Measurements from ENCODE around the gene PPIB. TPM values are rescaled to one million over a fixed set of nuclear protein-coding genes. Genes with fewer than 3 reads are reported as not detected.

PPIB gene
- total RNA-seq, 1 experiment from 2014 or later, result 453 TPM

GRCh38 chr15:64210371-64210770, 47.5 kb upstream of the PPIB start:
- H2AFZ ChIP-seq (ENCODE audit: low read depth, low read length, poor library complexity, severe bottlenecking), result no peak overlapping the region
- peak; percentile 4 for DNase-seq (ENCODE audit: low read depth, low spot score)
- ChIA-PET CTCF (interaction anchor here (0.8 to 1.6 kb wide), 7 partner anchors 9 to 518 kb away, joined by 3 to 13 read pairs (median 5); partner anchors contain the start of gene CSNK1G1), RAD21 (ENCODE audit: low non-redundant PET in 1 of 2, low total read pairs in 2 of 2, uncharacterized antibody in 2 of 2, unreplicated experiment in 2 of 2) (no interaction called here), POLR2A (no interaction called here)
- no peak overlapping the region for H3K4me3 ChIP-seq (replicated peaks in 1 of 2; ENCODE audit: low read depth in 1 of 2, low read length in 2 of 2)
- H3K4me1 ChIP-seq (ENCODE audit: control insufficient read depth in 1 of 2, insufficient read depth in 2 of 2, low read length in 2 of 2), result peaks cover 0 to 5% of the 10 kb centered on the region in 2 experiments; a peak in 1 of 4 replicates
- TF ChIP-seq, protein P1, sequence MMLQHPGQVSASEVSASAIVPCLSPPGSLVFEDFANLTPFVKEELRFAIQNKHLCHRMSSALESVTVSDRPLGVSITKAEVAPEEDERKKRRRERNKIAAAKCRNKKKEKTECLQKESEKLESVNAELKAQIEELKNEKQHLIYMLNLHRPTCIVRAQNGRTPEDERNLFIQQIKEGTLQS (IDR thresholded peaks at IDR 0.05), result no peak
- TF ChIP-seq EGR1 (IDR thresholded peaks at IDR 0.05; ENCODE audit: low read depth), result no peak
- TF ChIP-seq SRF (IDR thresholded peaks at IDR 0.05; ENCODE audit: low read depth), result no peak
- no peak for TF ChIP-seq SP1 (IDR thresholded peaks at IDR 0.05; ENCODE audit: low read depth)
- no peak for TF ChIP-seq REST (IDR thresholded peaks at IDR 0.05; ENCODE audit: low read depth)
- no peak for TF ChIP-seq CEBPB (IDR thresholded peaks at IDR 0.05; ENCODE audit: low read depth)
- no peak for TF ChIP-seq ZFX (IDR thresholded peaks at IDR 0.05)
- no peak for TF ChIP-seq RAD21 (IDR thresholded peaks at IDR 0.05; ENCODE audit: low read depth)
- TF ChIP-seq, protein P2, sequence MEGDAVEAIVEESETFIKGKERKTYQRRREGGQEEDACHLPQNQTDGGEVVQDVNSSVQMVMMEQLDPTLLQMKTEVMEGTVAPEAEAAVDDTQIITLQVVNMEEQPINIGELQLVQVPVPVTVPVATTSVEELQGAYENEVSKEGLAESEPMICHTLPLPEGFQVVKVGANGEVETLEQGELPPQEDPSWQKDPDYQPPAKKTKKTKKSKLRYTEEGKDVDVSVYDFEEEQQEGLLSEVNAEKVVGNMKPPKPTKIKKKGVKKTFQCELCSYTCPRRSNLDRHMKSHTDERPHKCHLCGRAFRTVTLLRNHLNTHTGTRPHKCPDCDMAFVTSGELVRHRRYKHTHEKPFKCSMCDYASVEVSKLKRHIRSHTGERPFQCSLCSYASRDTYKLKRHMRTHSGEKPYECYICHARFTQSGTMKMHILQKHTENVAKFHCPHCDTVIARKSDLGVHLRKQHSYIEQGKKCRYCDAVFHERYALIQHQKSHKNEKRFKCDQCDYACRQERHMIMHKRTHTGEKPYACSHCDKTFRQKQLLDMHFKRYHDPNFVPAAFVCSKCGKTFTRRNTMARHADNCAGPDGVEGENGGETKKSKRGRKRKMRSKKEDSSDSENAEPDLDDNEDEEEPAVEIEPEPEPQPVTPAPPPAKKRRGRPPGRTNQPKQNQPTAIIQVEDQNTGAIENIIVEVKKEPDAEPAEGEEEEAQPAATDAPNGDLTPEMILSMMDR (IDR thresholded peaks at IDR 0.05 in 2 of 3, conservative IDR thresholded peaks at IDR 0.05 in 1 of 3; ENCODE audit: borderline replicate concordance in 1 of 3, insufficient read depth in 1 of 3, low read depth in 2 of 3, low read length in 2 of 3), result no peak
- TF ChIP-seq JUND (IDR thresholded peaks at IDR 0.05), result no peak
- no peak for TF ChIP-seq SIN3A (IDR thresholded peaks at IDR 0.05; ENCODE audit: low read depth)
- H4K20me1 ChIP-seq (ENCODE audit: insufficient read depth), result no peaks in the 10 kb centered on the region
- no peaks in the 10 kb centered on the region for H3K9me3 ChIP-seq (ENCODE audit: control insufficient read depth in 1 of 2, insufficient read depth in 1 of 2, low read depth in 1 of 2, low read length in 2 of 2)
- peaks cover 5 to 10% of the 10 kb centered on the region in 2 experiments; a peak in 2 of 4 replicates for H3K36me3 ChIP-seq (ENCODE audit: control insufficient read depth in 1 of 2, insufficient read depth in 2 of 2, low read length in 2 of 2)
- H3K9ac ChIP-seq (ENCODE audit: low read length), result no peak overlapping the region
- H3K27ac ChIP-seq (ENCODE audit: low read depth, low read length), result no peak overlapping the region
- H3K79me2 ChIP-seq (ENCODE audit: insufficient read depth, low read length), result 0 out of 2 replicates have a peak, but pooled peaks cover 2% of the 10 kb centered on the region
- H3K4me2 ChIP-seq (ENCODE audit: low read length), result no peak overlapping the region
- no peaks in the 10 kb centered on the region for H3K27me3 ChIP-seq (ENCODE audit: insufficient read depth, low read length)
- no peaks in the 10 kb centered on the region for H3K9me2 ChIP-seq (ENCODE audit: insufficient read depth)
- no peak for ATAC-seq
- no TSS peak for BruUV-seq (replicated peaks)
- intact Hi-C loops (cut with micrococcal nuclease), result no loop called here
